Thoracic aorta (tissue), 2 donors: ENCODE results near the gene EMSY. TPM values are rescaled to one million over a fixed set of nuclear protein-coding genes. Genes with fewer than 3 reads are reported as not detected.

Experiments used
- ATAC-seq: fragments of 150-250 bp; one replicate; pipeline ENCODE4 v1.8.0; 2017; ENCODE audit warnings: low read depth; ENCODE audit not compliant: insufficient number of reproducible peaks, low FRiP score
- DNase-seq: peaks from one replicate; pipeline ENCODE4 v3.0.0-alpha.2; 2020; ENCODE audit warnings: low spot score
- H3K27ac ChIP-seq, 2 donors: fragments of 200-600 bp; sonication (generic); 1 replicate in 1 of 2; 2 replicates in 1 of 2; pipeline ENCODE4 v1.5.1; 2016; ENCODE audit warnings: mild to moderate bottlenecking in 2 of 2, moderate library complexity in 2 of 2
- H3K27me3 ChIP-seq: fragments of 200-600 bp; sonication (generic); replicated peaks from 2 replicates; pipeline ENCODE4 v1.6.0; 2016; ENCODE audit warnings: mild to moderate bottlenecking; ENCODE audit not compliant: insufficient read depth
- H3K36me3 ChIP-seq: fragments of 200-600 bp; sonication (generic); one replicate; pipeline ENCODE4 v1.5.1; 2016
- H3K4me1 ChIP-seq, 2 donors: fragments of 200-600 bp; sonication (generic); 1 replicate in 1 of 2; 2 replicates in 1 of 2; pipeline versions ENCODE4 v1.5.1 to v1.6.0; 2016; ENCODE audit warnings: low read depth in 2 of 2, mild to moderate bottlenecking in 1 of 2; ENCODE audit not compliant: control insufficient read depth in 1 of 2
- H3K4me3 ChIP-seq: fragments of 200-600 bp; sonication (generic); 2 replicates; pipeline ENCODE4 v1.5.1; 2016; ENCODE audit warnings: mild to moderate bottlenecking
- H3K9me3 ChIP-seq: fragments of 200-600 bp; sonication (generic); 2 replicates; pipeline ENCODE4 v1.5.1; 2016
- total RNA-seq, 2 donors: library from RNA; depleted of rRNA; stranded (reverse); fragments of >200 nt; gene quantifications; one replicate each; pipeline versions ENCODE4 v1.1.0 to v1.2.3, GENCODE V29; 2016
- TF ChIP-seq, protein P1 (sequence below): fragments of 200-600 bp; sonication (generic); IDR thresholded peaks from one replicate; pipeline ENCODE4 v1.5.1; 2019; ENCODE audit warnings: antibody characterized with exemption

Gene EMSY
- total RNA-seq, 2 donors from 2014 or later = 53.5 to 73.2 TPM

GRCh38 chr11:76601272-76601671 is 156.5 kb downstream of the EMSY start:
- H3K27me3 ChIP-seq = no peaks in the 10 kb centered on the region
- no peak overlapping the region for H3K4me3 ChIP-seq
- TF ChIP-seq, protein P1, sequence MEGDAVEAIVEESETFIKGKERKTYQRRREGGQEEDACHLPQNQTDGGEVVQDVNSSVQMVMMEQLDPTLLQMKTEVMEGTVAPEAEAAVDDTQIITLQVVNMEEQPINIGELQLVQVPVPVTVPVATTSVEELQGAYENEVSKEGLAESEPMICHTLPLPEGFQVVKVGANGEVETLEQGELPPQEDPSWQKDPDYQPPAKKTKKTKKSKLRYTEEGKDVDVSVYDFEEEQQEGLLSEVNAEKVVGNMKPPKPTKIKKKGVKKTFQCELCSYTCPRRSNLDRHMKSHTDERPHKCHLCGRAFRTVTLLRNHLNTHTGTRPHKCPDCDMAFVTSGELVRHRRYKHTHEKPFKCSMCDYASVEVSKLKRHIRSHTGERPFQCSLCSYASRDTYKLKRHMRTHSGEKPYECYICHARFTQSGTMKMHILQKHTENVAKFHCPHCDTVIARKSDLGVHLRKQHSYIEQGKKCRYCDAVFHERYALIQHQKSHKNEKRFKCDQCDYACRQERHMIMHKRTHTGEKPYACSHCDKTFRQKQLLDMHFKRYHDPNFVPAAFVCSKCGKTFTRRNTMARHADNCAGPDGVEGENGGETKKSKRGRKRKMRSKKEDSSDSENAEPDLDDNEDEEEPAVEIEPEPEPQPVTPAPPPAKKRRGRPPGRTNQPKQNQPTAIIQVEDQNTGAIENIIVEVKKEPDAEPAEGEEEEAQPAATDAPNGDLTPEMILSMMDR = no peak
- DNase-seq = no peak
- H3K36me3 ChIP-seq = no peaks in the 10 kb centered on the region
- H3K9me3 ChIP-seq = no peaks in the 10 kb centered on the region
- H3K4me1 ChIP-seq = peaks cover 16 to 31% of the 10 kb centered on the region in 2 donors
- ATAC-seq = no peak
- no peak overlapping the region for H3K27ac ChIP-seq

- Histone ChIP-seq H3K4me3 (no peak overlapping the region), H3K4me1 (peaks cover 17 to 36% of the 10 kb centered on the region in 2 donors), H3K36me3 (no peaks in the 10 kb centered on the region), H3K27me3 (no peaks in the 10 kb centered on the region), H3K9me3 (no peaks in the 10 kb centered on the region), H3K27ac (no peak overlapping the region)
- ATAC-seq (no peak), DNase-seq (no peak)
- TF ChIP-seq, protein P1 = no peak
Observed at GRCh38 chr11:76601724-76602123, 156.9 kb downstream of the EMSY start.

- H3K4me1 ChIP-seq = peaks cover 17 to 37% of the 10 kb centered on the region in 2 donors
- no peak overlapping the region for H3K27ac ChIP-seq
- TF ChIP-seq, protein P1 = no peak
- DNase-seq (no peak), ATAC-seq (no peak)
- H3K4me3 ChIP-seq = no peak overlapping the region
- no peaks in the 10 kb centered on the region for H3K9me3 ChIP-seq
- H3K36me3 ChIP-seq = no peaks in the 10 kb centered on the region
- no peaks in the 10 kb centered on the region for H3K27me3 ChIP-seq
Observed at GRCh38 chr11:76602431-76602861, 157.6 kb downstream of the EMSY start.

Other genes with a start within 250 kb of the EMSY start
- 10 to 100 TPM; 12.0 to 35.1 TPM for gene WNT11, start 238.5 kb upstream of the EMSY start, total RNA-seq
- gene THAP12, start 63.9 kb upstream of the EMSY start, total RNA-seq = 10 to 100 TPM; 38.0 to 38.3 TPM
- gene GVQW3, start 63.7 kb upstream of the EMSY start, total RNA-seq = 1 to 10 TPM in 1 of 2 donors, under 1 TPM in 1; 0.68 to 3.2 TPM
- 100 to 1,000 TPM; 133 to 214 TPM for gene LRRC32, start 225.7 kb downstream of the EMSY start, total RNA-seq